H1 (cell line): ENCODE results near the gene INSIG1. TPM values are rescaled to one million over a fixed set of nuclear protein-coding genes. Genes with fewer than 3 reads are reported as not detected.

ENCODE experiments used
- CTCF ChIA-PET: fragments of 300-600 bp; sonication (Branson Sonifier 250); formaldehyde crosslinking; loops from one replicate; lab custom pipeline; 2021; ENCODE audit not compliant: partially characterized antibody; lab: Charles Lee
- POLR2A ChIA-PET: fragments of 300-600 bp; sonication (Branson Sonifier 250); formaldehyde crosslinking; loops from one replicate; lab custom pipeline; 2021; ENCODE audit warnings: inconsistent platforms; ENCODE audit not compliant: partially characterized antibody; lab: Charles Lee
- DNase-seq, 2 experiments: peaks; one replicate each; pipeline versions ENCODE4 v3.0.0 to v3.0.0-alpha.2; 2010 to 2022; ENCODE audit warnings: low spot score in 2 of 2, low read depth in 1 of 2, mixed read lengths in 1 of 2
- FAIRE-seq: peaks from 2 replicates; lab custom pipeline; 2011; peaks lifted over from hg19 to GRCh38; lab: Jason Lieb, UNC
- H2AFZ ChIP-seq: 2 replicates; pipeline ENCODE4 v1.8.1; 2012; ENCODE audit warnings: low read length, inconsistent platforms
- H2AK5ac ChIP-seq: 2 replicates; pipeline ENCODE4 v1.6.1; 2013; ENCODE audit warnings: low read depth, low read length
- H2BK120ac ChIP-seq: replicated peaks from 2 replicates; pipeline ENCODE3; 2013; ENCODE audit warnings: low read depth, low read length, inconsistent platforms
- H2BK12ac ChIP-seq: 2 replicates; pipeline ENCODE4 v1.6.1; 2013; ENCODE audit warnings: low read depth, low read length
- H2BK15ac ChIP-seq: 2 replicates; pipeline ENCODE4 v1.6.1; 2013; ENCODE audit warnings: low read length
- H2BK20ac ChIP-seq: 2 replicates; pipeline ENCODE4 v1.6.1; 2013; ENCODE audit warnings: low read length
- H2BK5ac ChIP-seq: 2 replicates; pipeline ENCODE4 v1.6.1; 2013; ENCODE audit warnings: low read depth, low read length
- H3K14ac ChIP-seq: 2 replicates; pipeline ENCODE4 v1.6.1; 2013; ENCODE audit warnings: inconsistent platforms; ENCODE audit not compliant: insufficient read length
- H3K18ac ChIP-seq: 2 replicates; pipeline ENCODE4 v1.6.1; 2013; ENCODE audit warnings: low read length; ENCODE audit errors: extremely low read depth
- H3K23ac ChIP-seq: 2 replicates; pipeline ENCODE4 v1.6.1; 2013; ENCODE audit warnings: inconsistent platforms; ENCODE audit not compliant: insufficient read length
- H3K23me2 ChIP-seq: 2 replicates; pipeline ENCODE4 v1.6.1; 2013; ENCODE audit warnings: low read depth, low read length
- H3K27ac ChIP-seq: 2 replicates; pipeline ENCODE4 v1.6.1; 2011; ENCODE audit warnings: low read depth, low read length, inconsistent platforms
- H3K27me3 ChIP-seq, 4 experiments: replicated peaks in 1 of 4; 1 replicate in 1 of 4; 2 replicates in 3 of 4; pipeline versions ENCODE4 v1.6.1 to v1.8.1; 2011 to 2013; ENCODE audit warnings: low read length in 3 of 4, mild to moderate bottlenecking in 3 of 4, inconsistent platforms in 2 of 4, mixed read lengths in 2 of 4, moderate library complexity in 1 of 4; ENCODE audit not compliant: control insufficient read depth in 3 of 4, insufficient read depth in 3 of 4; ENCODE audit errors: extremely low read depth in 1 of 4
- H3K36me3 ChIP-seq, 4 experiments: 2 replicates each; pipeline versions ENCODE4 v1.6.1 to v1.8.1; 2011 to 2013; ENCODE audit warnings: mild to moderate bottlenecking in 4 of 4, low read length in 3 of 4, moderate library complexity in 2 of 4, control low read depth in 1 of 4, inconsistent platforms in 1 of 4; ENCODE audit not compliant: insufficient read depth in 4 of 4, control insufficient read depth in 2 of 4
- H3K4ac ChIP-seq: replicated peaks from 2 replicates; pipeline ENCODE3; 2013; ENCODE audit warnings: low read length, low read depth, mixed read lengths, inconsistent platforms; ENCODE audit not compliant: insufficient read length
- H3K4me1 ChIP-seq, 4 experiments: replicated peaks in 1 of 4; 1 replicate in 1 of 4; 2 replicates in 3 of 4; pipeline versions ENCODE4 v1.6.1 to v1.8.1; 2011 to 2013; ENCODE audit warnings: low read length in 3 of 4, inconsistent platforms in 2 of 4, mixed read lengths in 1 of 4; ENCODE audit not compliant: insufficient read depth in 4 of 4, control insufficient read depth in 3 of 4
- H3K4me2 ChIP-seq, 2 experiments: 2 replicates each; pipeline versions ENCODE4 v1.6.1 to v1.8.1; 2011 to 2013; ENCODE audit warnings: low read depth in 2 of 2, low read length in 2 of 2, control low read depth in 1 of 2, inconsistent platforms in 1 of 2, mild to moderate bottlenecking in 1 of 2; ENCODE audit not compliant: insufficient read depth in 1 of 2
- H3K4me3 ChIP-seq, 4 experiments: fragments of 200-600, 300-600 bp in 1 of 4; sonication (generic), shearing (Covaris generic), sonication (Bioruptor Twin) in 1 of 4; 2 replicates each; pipeline versions ENCODE4 v1.5.1 to v1.8.1; 2011 to 2016; ENCODE audit warnings: low read length in 4 of 4, low read depth in 3 of 4, control low read depth in 2 of 4, inconsistent platforms in 2 of 4, mild to moderate bottlenecking in 2 of 4, mixed read lengths in 1 of 4, moderate library complexity in 1 of 4; ENCODE audit not compliant: insufficient read depth in 2 of 4; ENCODE audit errors: extremely low read depth in 1 of 4
- H3K56ac ChIP-seq: replicated peaks from 2 replicates; pipeline ENCODE3; 2013; ENCODE audit warnings: low read depth, mild to moderate bottlenecking, mixed read lengths, low read length, inconsistent platforms; ENCODE audit not compliant: insufficient read length
- H3K79me1 ChIP-seq: 2 replicates; pipeline ENCODE4 v1.6.1; 2013; ENCODE audit warnings: low read depth, low read length, control low read depth
- H3K79me2 ChIP-seq, 2 experiments: 2 replicates each; pipeline versions ENCODE4 v1.6.1 to v1.8.1; 2012 to 2013; ENCODE audit warnings: low read length in 2 of 2, mild to moderate bottlenecking in 2 of 2, inconsistent platforms in 1 of 2; ENCODE audit not compliant: insufficient read depth in 2 of 2, control insufficient read depth in 1 of 2
- H3K9ac ChIP-seq, 4 experiments: replicated peaks in 1 of 4; 1 replicate in 1 of 4; 2 replicates in 3 of 4; pipeline versions ENCODE4 v1.6.1 to v1.8.1; 2011 to 2013; ENCODE audit warnings: low read depth in 3 of 4, low read length in 3 of 4, control low read depth in 2 of 4, mild to moderate bottlenecking in 2 of 4, moderate library complexity in 2 of 4, inconsistent platforms in 1 of 4; ENCODE audit errors: extremely low read depth in 1 of 4
- H3K9me3 ChIP-seq, 2 experiments: 2 replicates each; pipeline versions ENCODE4 v1.6.1 to v1.8.1; 2012 to 2013; ENCODE audit warnings: mild to moderate bottlenecking in 2 of 2, moderate library complexity in 2 of 2, control low read depth in 1 of 2, inconsistent platforms in 1 of 2, low read depth in 1 of 2, low read length in 1 of 2, mixed read lengths in 1 of 2; ENCODE audit not compliant: insufficient read depth in 2 of 2
- H4K20me1 ChIP-seq, 2 experiments: replicated peaks in 1 of 2; 2 replicates each; pipeline versions ENCODE3 to v1.8.1; 2011 to 2013; ENCODE audit warnings: inconsistent platforms in 2 of 2, low read length in 2 of 2, mild to moderate bottlenecking in 1 of 2; ENCODE audit not compliant: insufficient read depth in 2 of 2, control insufficient read depth in 1 of 2
- H4K5ac ChIP-seq: 2 replicates; pipeline ENCODE4 v1.6.1; 2013; ENCODE audit warnings: low read length, low read depth, mixed read lengths, inconsistent platforms; ENCODE audit not compliant: insufficient read length
- H4K8ac ChIP-seq: 2 replicates; pipeline ENCODE4 v1.8.0; 2013; ENCODE audit warnings: mild to moderate bottlenecking, moderate library complexity, low read length, inconsistent platforms; ENCODE audit not compliant: insufficient read depth; ENCODE audit errors: extremely low read depth
- H4K91ac ChIP-seq: replicated peaks from 2 replicates; pipeline ENCODE3; 2013; ENCODE audit warnings: low read length, mixed read lengths, inconsistent platforms; ENCODE audit not compliant: insufficient read length
- CHD1 ChIP-seq: IDR thresholded peaks from 2 replicates; pipeline ENCODE4 v1.6.1; 2012; ENCODE audit warnings: low read depth, low read length, improper control_type of control experiment
- CTBP2 ChIP-seq: IDR thresholded peaks from 2 replicates; pipeline ENCODE4 v1.7.0; 2011; ENCODE audit warnings: borderline replicate concordance, mild to moderate bottlenecking, moderate library complexity, mixed read lengths, low read length; ENCODE audit not compliant: insufficient read depth, insufficient read length
- GABPA ChIP-seq: IDR thresholded peaks from 2 replicates; pipeline ENCODE4 v1.6.1; 2011; ENCODE audit warnings: mild to moderate bottlenecking, low read length, moderate library complexity, borderline replicate concordance; ENCODE audit not compliant: insufficient read depth
- JUN ChIP-seq: IDR thresholded peaks from 2 replicates; pipeline ENCODE4 v1.6.1; 2011; ENCODE audit warnings: low read depth, mild to moderate bottlenecking, improper control_type of control experiment, low read length
- MAX ChIP-seq: IDR thresholded peaks from 2 replicates; pipeline ENCODE4 v1.6.1; 2012; ENCODE audit warnings: inconsistent platforms
- SIN3A ChIP-seq, 2 experiments: IDR thresholded peaks in 1 of 2; conservative IDR thresholded peaks in 1 of 2; 2 replicates each; pipeline ENCODE4 v1.6.1; 2011 to 2012; ENCODE audit warnings: low read length in 2 of 2, improper control_type of control experiment in 1 of 2, low read depth in 1 of 2, mild to moderate bottlenecking in 1 of 2
- TAF7 ChIP-seq: optimal IDR thresholded peaks from 2 replicates; pipeline ENCODE3; 2011; ENCODE audit warnings: low read depth, mild to moderate bottlenecking, inconsistent platforms, low read length, moderate library complexity, borderline replicate concordance
- YY1 ChIP-seq: IDR thresholded peaks from 2 replicates; pipeline ENCODE4 v1.6.1; 2011; ENCODE audit warnings: low read depth, mild to moderate bottlenecking, low read length
- WGBS, 2 experiments: shearing (Covaris generic) in 1 of 2; methylation state at CpG; one replicate each; pipeline versions ENCODE4 v1.1.6 to v1.1.7; 2013 to 2015; ENCODE audit warnings: low lambda C conversion rate in 2 of 2, mixed read lengths in 2 of 2, inconsistent platforms in 1 of 2, low coverage in 1 of 2, missing lambda C conversion rate in 1 of 2; ENCODE audit not compliant: insufficient replicate concordance in 2 of 2, insufficient coverage in 1 of 2, insufficient read length in 1 of 2; ENCODE audit errors: extremely low coverage in 1 of 2, missing lambda C conversion rate in 1 of 2; 5-methylcytosine and 5-hydroxymethylcytosine counted together
- polyA plus RNA-seq, 7 experiments: library from polyadenylated mRNA; depleted of rRNA in 3 of 7; stranded (reverse) in 5 of 7; unstranded in 2 of 7; fragments of >200 nt in 5 of 7; fragments of 200-250 nt in 2 of 7; gene quantifications; 1 replicate in 5 of 7; 2 replicates in 1 of 7; 4 replicates in 1 of 7; pipeline versions ENCODE4 v1.2.1 to v1.2.3, GENCODE V29; 2011 to 2013; ENCODE audit warnings: missing spikeins in 2 of 7, mixed read lengths in 2 of 7
- total RNA-seq: library from RNA; stranded (reverse); fragmentation: NEBNext Ultra II Directional; extraction: Animal tissue kit (Norgen Biotek cat#: 25700); gene quantifications from 2 replicates; pipeline ENCODE4 v1.2.1, GENCODE V29; 2021

The INSIG1 gene
- total and polyA plus RNA-seq, 2 of the 8 experiments (the other 6 are each of a cell fraction or from before 2014, with no cell fraction given), result 40.0 to 58.4 TPM

DNA sequence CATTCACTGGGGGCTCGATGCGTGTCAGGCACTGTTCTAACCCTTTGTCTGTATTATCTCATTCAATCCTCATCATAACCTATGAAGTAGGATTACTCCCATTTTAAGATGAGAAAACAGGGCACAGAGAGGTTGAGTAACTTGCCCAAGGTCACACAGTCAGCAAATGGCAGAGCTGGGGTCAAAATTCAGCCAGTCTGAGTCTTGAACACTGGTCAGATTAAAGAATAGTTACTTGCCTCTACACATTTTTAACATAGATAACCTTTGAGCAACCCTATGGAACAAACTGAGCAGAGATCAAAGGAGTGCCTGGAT lies 27.2 kb downstream of the INSIG1 start:
- H4K91ac ChIP-seq, result no peak overlapping the region
- DNase-seq (no peak), FAIRE-seq (no peak)
- H2BK5ac ChIP-seq, result no peak overlapping the region
- H3K9ac ChIP-seq, result no peak overlapping the region
- no peak overlapping the region for H4K8ac ChIP-seq
- TF ChIP-seq GABPA (no peak), CHD1 (no peak), CTBP2 (no peak), MAX (no peak), JUN (no peak), SIN3A (conservative IDR thresholded peaks at IDR 0.05 in 1 of 2, IDR thresholded peaks at IDR 0.05 in 1 of 2; ENCODE audit: low read depth in 1 of 2, low read length in 2 of 2) (no peak), TAF7 (no peak), YY1 (no peak)
- no peak overlapping the region for H2BK15ac ChIP-seq
- no peak overlapping the region for H2BK12ac ChIP-seq
- H3K14ac ChIP-seq, result no peak overlapping the region
- H3K4me3 ChIP-seq, result no peak overlapping the region
- no peak overlapping the region for H2AFZ ChIP-seq
- H2BK120ac ChIP-seq, result no peak overlapping the region
- ChIA-PET CTCF (interaction anchor here (1.9 kb wide), 1 partner anchor 9 kb away, joined by 5 read pairs; no protein-coding TSS in a partner anchor), POLR2A (no interaction called here)
- H3K27me3 ChIP-seq, result no peaks in the 10 kb centered on the region
- no peak overlapping the region for H3K18ac ChIP-seq
- H2AK5ac ChIP-seq, result no peak overlapping the region
- H3K4me1 ChIP-seq, result no peaks in the 10 kb centered on the region; a peak in 2 of 7 replicates
- no peaks in the 10 kb centered on the region for H3K79me1 ChIP-seq
- H3K4me2 ChIP-seq, result no peak overlapping the region
- WGBS, 2 experiments, result 69% methylated on average over 2 of the region's 2 CpGs; no CpG with 5 or more reads in 1 of the 2 experiments
- no peak overlapping the region for H3K4ac ChIP-seq
- H2BK20ac ChIP-seq, result no peak overlapping the region
- no peak overlapping the region for H3K23ac ChIP-seq
- no peak overlapping the region for H4K5ac ChIP-seq
- peaks cover 6% of the 10 kb centered on the region; the same call in 1 of the 2 replicates for H3K23me2 ChIP-seq
- H3K27ac ChIP-seq, result no peak overlapping the region
- no peaks in the 10 kb centered on the region for H3K79me2 ChIP-seq
- H4K20me1 ChIP-seq, result peaks cover 0 to 2% of the 10 kb centered on the region in 2 experiments
- no peak overlapping the region for H3K56ac ChIP-seq
- H3K9me3 ChIP-seq, result no peaks in the 10 kb centered on the region
- H3K36me3 ChIP-seq, result no peaks in the 10 kb centered on the region
